CD4-positive, alpha-beta T cell treated with Interferon gamma for 1 hour (primary cell): ENCODE data around the gene BRD4.

Experiments used
- DNase-seq: peaks from one replicate; pipeline ENCODE4 v3.0.0-alpha.2; 2020

The BRD4 gene

GRCh38 chr19:15187026-15188007 lies 145.0 kb downstream of the BRD4 start:
- no peak for DNase-seq
